Measurements from ENCODE around the gene UBE2M.

UBE2M gene

GRCh38 chr19:58562122-58563033, 4.0 kb upstream of the UBE2M start:
- ATAC-seq (ENCODE audit: insufficient read depth, low read depth) (no peak), DNase-seq (no peak)
- Histone ChIP-seq H3K4me3 (ENCODE audit: low read depth in 1 of 2, low read length in 2 of 2) (no peak overlapping the region), H3K27me3 (ENCODE audit: insufficient read depth, low read length, poor library complexity) (no peaks in the 10 kb centered on the region), H3K79me2 (ENCODE audit: insufficient read depth, low read length) (peaks cover 50% of the 10 kb centered on the region), H3K36me3 (ENCODE audit: insufficient read depth, low read length) (peaks cover 24% of the 10 kb centered on the region), H3K9me3 (ENCODE audit: insufficient read depth, low read length, severe bottlenecking) (no peaks in the 10 kb centered on the region), H3K4me2 (ENCODE audit: insufficient read depth, low read length) (no peak overlapping the region), H3K4me1 (ENCODE audit: insufficient read depth, low read length) (peaks cover 19% of the 10 kb centered on the region), H3K27ac (ENCODE audit: low read length) (no peak overlapping the region), H3K9ac (ENCODE audit: low read depth, low read length) (no peak overlapping the region), H2AFZ (ENCODE audit: low read depth, low read length) (no peak overlapping the region), H4K20me1 (ENCODE audit: insufficient read depth, low read length) (peaks cover 10% of the 10 kb centered on the region)
- TF ChIP-seq, protein P1, sequence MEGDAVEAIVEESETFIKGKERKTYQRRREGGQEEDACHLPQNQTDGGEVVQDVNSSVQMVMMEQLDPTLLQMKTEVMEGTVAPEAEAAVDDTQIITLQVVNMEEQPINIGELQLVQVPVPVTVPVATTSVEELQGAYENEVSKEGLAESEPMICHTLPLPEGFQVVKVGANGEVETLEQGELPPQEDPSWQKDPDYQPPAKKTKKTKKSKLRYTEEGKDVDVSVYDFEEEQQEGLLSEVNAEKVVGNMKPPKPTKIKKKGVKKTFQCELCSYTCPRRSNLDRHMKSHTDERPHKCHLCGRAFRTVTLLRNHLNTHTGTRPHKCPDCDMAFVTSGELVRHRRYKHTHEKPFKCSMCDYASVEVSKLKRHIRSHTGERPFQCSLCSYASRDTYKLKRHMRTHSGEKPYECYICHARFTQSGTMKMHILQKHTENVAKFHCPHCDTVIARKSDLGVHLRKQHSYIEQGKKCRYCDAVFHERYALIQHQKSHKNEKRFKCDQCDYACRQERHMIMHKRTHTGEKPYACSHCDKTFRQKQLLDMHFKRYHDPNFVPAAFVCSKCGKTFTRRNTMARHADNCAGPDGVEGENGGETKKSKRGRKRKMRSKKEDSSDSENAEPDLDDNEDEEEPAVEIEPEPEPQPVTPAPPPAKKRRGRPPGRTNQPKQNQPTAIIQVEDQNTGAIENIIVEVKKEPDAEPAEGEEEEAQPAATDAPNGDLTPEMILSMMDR (IDR thresholded peaks at IDR 0.05; ENCODE audit: borderline replicate concordance, extremely low read depth, low read length, poor library complexity, severe bottlenecking): no peak
- no peak for TF ChIP-seq EZH2 (IDR thresholded peaks at IDR 0.05; ENCODE audit: borderline replicate concordance, low read depth, low read length, severe bottlenecking)

DNA sequence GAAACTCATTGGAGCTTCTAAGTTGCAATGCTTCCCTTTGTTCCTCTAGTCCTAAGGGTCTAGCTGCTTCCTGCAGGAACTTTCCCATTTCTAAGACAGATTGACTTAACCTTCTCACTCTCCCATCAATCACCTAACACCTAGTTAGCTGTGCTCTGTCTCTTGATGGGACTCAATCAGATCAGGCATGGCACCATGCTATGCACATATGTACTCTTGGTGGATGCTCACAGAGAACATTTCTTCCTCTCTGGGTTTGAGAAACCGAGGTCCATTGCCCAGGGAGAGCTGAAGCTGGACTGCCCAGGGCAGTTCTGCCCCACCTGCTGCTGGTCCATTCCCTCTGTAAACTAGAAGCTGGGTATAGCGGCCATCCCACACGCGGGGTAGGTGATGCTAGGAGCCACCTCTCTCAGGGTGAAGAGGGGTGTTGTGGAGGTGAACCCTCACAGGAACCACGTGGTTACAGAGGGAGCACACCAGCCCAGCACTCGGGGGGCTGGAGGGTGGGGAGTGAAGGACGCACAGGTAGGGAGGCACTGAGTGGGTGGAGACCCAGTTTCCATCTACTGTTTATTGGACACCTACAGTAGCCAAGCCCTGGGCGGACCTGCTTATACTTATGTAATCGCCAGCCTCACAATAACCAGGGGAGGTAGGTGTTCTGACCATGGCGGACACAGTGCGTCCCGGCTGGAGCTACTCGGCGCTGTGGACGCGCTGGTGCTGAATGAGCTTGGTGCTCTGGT, 3.1 kb upstream of the UBE2M start:
- ATAC-seq (ENCODE audit: insufficient read depth, low read depth): no peak
- Histone ChIP-seq H3K9me3 (ENCODE audit: insufficient read depth, low read length, severe bottlenecking) (no peaks in the 10 kb centered on the region), H3K36me3 (ENCODE audit: insufficient read depth, low read length) (peaks cover 27% of the 10 kb centered on the region), H3K4me2 (ENCODE audit: insufficient read depth, low read length) (no peak overlapping the region), H3K9ac (ENCODE audit: low read depth, low read length) (no peak overlapping the region), H3K27ac (ENCODE audit: low read length) (no peak overlapping the region), H2AFZ (ENCODE audit: low read depth, low read length) (no peak overlapping the region), H4K20me1 (ENCODE audit: insufficient read depth, low read length) (peaks cover 16% of the 10 kb centered on the region), H3K4me3 (ENCODE audit: low read depth in 1 of 2, low read length in 2 of 2) (no peak overlapping the region), H3K4me1 (ENCODE audit: insufficient read depth, low read length) (peaks cover 28% of the 10 kb centered on the region), H3K27me3 (ENCODE audit: insufficient read depth, low read length, poor library complexity) (no peaks in the 10 kb centered on the region), H3K79me2 (ENCODE audit: insufficient read depth, low read length) (peaks cover 59% of the 10 kb centered on the region)
- no peak for DNase-seq
- TF ChIP-seq, protein P1 (IDR thresholded peaks at IDR 0.05; ENCODE audit: borderline replicate concordance, extremely low read depth, low read length, poor library complexity, severe bottlenecking): no peak
- no peak for TF ChIP-seq EZH2 (IDR thresholded peaks at IDR 0.05; ENCODE audit: borderline replicate concordance, low read depth, low read length, severe bottlenecking)

GRCh38 chr19:58560921-58561320, 2.5 kb upstream of the UBE2M start:
- Histone ChIP-seq H3K4me3 (ENCODE audit: low read depth in 1 of 2, low read length in 2 of 2) (no peak overlapping the region), H3K9me3 (ENCODE audit: insufficient read depth, low read length, severe bottlenecking) (no peaks in the 10 kb centered on the region), H2AFZ (ENCODE audit: low read depth, low read length) (no peak overlapping the region), H3K4me2 (ENCODE audit: insufficient read depth, low read length) (0 out of 2 replicates have a peak overlapping the region, but pooled peaks have one; percentile 80), H3K27ac (ENCODE audit: low read length) (0 out of 2 replicates have a peak overlapping the region, but pooled peaks have one; percentile 2), H4K20me1 (ENCODE audit: insufficient read depth, low read length) (peaks cover 20% of the 10 kb centered on the region), H3K36me3 (ENCODE audit: insufficient read depth, low read length) (peaks cover 33% of the 10 kb centered on the region), H3K9ac (ENCODE audit: low read depth, low read length) (no peak overlapping the region), H3K27me3 (ENCODE audit: insufficient read depth, low read length, poor library complexity) (no peaks in the 10 kb centered on the region), H3K4me1 (ENCODE audit: insufficient read depth, low read length) (peaks cover 34% of the 10 kb centered on the region), H3K79me2 (ENCODE audit: insufficient read depth, low read length) (peaks cover 65% of the 10 kb centered on the region)
- TF ChIP-seq, protein P1 (IDR thresholded peaks at IDR 0.05; ENCODE audit: borderline replicate concordance, extremely low read depth, low read length, poor library complexity, severe bottlenecking): no peak
- TF ChIP-seq EZH2 (IDR thresholded peaks at IDR 0.05; ENCODE audit: borderline replicate concordance, low read depth, low read length, severe bottlenecking): no peak
- ATAC-seq (ENCODE audit: insufficient read depth, low read depth) (no peak), DNase-seq (no peak)

All from DND-41 (cell line).